ENCODE measurements around the gene ZG16.
"Not testable (repeated sequence)": the region's sequence is repeated elsewhere in the genome, so short reads cannot be mapped to it uniquely, and the experiment has no call there.

The ZG16 gene

GRCh38 chr16:29777576-29778350, at the start of gene ZG16:
TSS of gene ZG16 (plus strand) at chr16:29778256. CDS start at chr16:29779267, 1,011 bp downstream.
- DNase-seq, result no peak

GRCh38 chr16:29729116-29729521, 48.9 kb upstream of the ZG16 start:
- DNase-seq, result no peak

- no peak for DNase-seq
These were observed 47.4 kb upstream of the ZG16 start for GRCh38 chr16:29730649-29731048.

GRCh38 chr16:29731768-29732601, 46.1 kb upstream of the ZG16 start:
- peak; percentile 84 for DNase-seq

GRCh38 chr16:29734786-29735185, 43.3 kb upstream of the ZG16 start:
- no peak for DNase-seq

GRCh38 chr16:29736112-29736511, 41.9 kb upstream of the ZG16 start:
- DNase-seq, result no peak

- no peak for DNase-seq
These were observed 41.3 kb upstream of the ZG16 start for GRCh38 chr16:29736764-29737163.

- no peak for DNase-seq
These were observed 40.3 kb upstream of the ZG16 start for GRCh38 chr16:29737713-29738112.

- peak; percentile 44 for DNase-seq
These were observed 39.5 kb upstream of the ZG16 start for GRCh38 chr16:29738514-29738913.

- not testable (repeated sequence) for DNase-seq
These were observed 38.0 kb upstream of the ZG16 start for GRCh38 chr16:29739927-29740629.

GRCh38 chr16:29740630-29741015, 37.4 kb upstream of the ZG16 start:
- DNase-seq, result not testable (repeated sequence)

GRCh38 chr16:29742683-29743275, 35.3 kb upstream of the ZG16 start:
- DNase-seq, result no peak

GRCh38 chr16:29743475-29743826, 34.6 kb upstream of the ZG16 start:
- DNase-seq, result no peak

- DNase-seq, result peak; percentile 41
These were observed 34.1 kb upstream of the ZG16 start for GRCh38 chr16:29743827-29744531.

- no peak for DNase-seq
These were observed 33.4 kb upstream of the ZG16 start for GRCh38 chr16:29744541-29745101.

GRCh38 chr16:29745121-29745852, 32.8 kb upstream of the ZG16 start:
- peak; percentile 66 for DNase-seq

GRCh38 chr16:29745853-29746345, 32.2 kb upstream of the ZG16 start, which contains the start of gene C16orf54:
TSS of gene C16orf54 (minus strand) at chr16:29745990. CDS start at chr16:29744951, 1,039 bp downstream.
- peak; percentile 88 for DNase-seq

GRCh38 chr16:29746518-29746917, 31.5 kb upstream of the ZG16 start:
- DNase-seq, result not testable (repeated sequence)

- no peak for DNase-seq
These were observed 29.9 kb upstream of the ZG16 start for GRCh38 chr16:29747947-29748759.

- not testable (repeated sequence) for DNase-seq
These were observed 29.3 kb upstream of the ZG16 start for GRCh38 chr16:29748760-29749149.

Measured in activated naive CD4-positive, alpha-beta T cell treated with Interleukin-2 at 50 U/mL for 16 hours (primary cell).